ENCODE results near the gene MKS1.

GRCh38 chr17:58267347-58268324, 48.6 kb upstream of the MKS1 start:
- no peak for TF ChIP-seq ETV6 (conservative IDR thresholded peaks at IDR 0.05 in 1 of 2, IDR thresholded peaks at IDR 0.05 in 1 of 2; ENCODE audit: borderline replicate concordance in 1 of 2, low read depth in 1 of 2)
- TF ChIP-seq, protein P1, sequence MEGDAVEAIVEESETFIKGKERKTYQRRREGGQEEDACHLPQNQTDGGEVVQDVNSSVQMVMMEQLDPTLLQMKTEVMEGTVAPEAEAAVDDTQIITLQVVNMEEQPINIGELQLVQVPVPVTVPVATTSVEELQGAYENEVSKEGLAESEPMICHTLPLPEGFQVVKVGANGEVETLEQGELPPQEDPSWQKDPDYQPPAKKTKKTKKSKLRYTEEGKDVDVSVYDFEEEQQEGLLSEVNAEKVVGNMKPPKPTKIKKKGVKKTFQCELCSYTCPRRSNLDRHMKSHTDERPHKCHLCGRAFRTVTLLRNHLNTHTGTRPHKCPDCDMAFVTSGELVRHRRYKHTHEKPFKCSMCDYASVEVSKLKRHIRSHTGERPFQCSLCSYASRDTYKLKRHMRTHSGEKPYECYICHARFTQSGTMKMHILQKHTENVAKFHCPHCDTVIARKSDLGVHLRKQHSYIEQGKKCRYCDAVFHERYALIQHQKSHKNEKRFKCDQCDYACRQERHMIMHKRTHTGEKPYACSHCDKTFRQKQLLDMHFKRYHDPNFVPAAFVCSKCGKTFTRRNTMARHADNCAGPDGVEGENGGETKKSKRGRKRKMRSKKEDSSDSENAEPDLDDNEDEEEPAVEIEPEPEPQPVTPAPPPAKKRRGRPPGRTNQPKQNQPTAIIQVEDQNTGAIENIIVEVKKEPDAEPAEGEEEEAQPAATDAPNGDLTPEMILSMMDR (IDR thresholded peaks at IDR 0.05 in 2 of 3, conservative IDR thresholded peaks at IDR 0.05 in 1 of 3; ENCODE audit: control insufficient read depth in 2 of 3, extremely low read depth in 1 of 3, insufficient read depth in 1 of 3, low read depth in 3 of 3, low read length in 3 of 3) = no peak
- TF ChIP-seq, protein P2, sequence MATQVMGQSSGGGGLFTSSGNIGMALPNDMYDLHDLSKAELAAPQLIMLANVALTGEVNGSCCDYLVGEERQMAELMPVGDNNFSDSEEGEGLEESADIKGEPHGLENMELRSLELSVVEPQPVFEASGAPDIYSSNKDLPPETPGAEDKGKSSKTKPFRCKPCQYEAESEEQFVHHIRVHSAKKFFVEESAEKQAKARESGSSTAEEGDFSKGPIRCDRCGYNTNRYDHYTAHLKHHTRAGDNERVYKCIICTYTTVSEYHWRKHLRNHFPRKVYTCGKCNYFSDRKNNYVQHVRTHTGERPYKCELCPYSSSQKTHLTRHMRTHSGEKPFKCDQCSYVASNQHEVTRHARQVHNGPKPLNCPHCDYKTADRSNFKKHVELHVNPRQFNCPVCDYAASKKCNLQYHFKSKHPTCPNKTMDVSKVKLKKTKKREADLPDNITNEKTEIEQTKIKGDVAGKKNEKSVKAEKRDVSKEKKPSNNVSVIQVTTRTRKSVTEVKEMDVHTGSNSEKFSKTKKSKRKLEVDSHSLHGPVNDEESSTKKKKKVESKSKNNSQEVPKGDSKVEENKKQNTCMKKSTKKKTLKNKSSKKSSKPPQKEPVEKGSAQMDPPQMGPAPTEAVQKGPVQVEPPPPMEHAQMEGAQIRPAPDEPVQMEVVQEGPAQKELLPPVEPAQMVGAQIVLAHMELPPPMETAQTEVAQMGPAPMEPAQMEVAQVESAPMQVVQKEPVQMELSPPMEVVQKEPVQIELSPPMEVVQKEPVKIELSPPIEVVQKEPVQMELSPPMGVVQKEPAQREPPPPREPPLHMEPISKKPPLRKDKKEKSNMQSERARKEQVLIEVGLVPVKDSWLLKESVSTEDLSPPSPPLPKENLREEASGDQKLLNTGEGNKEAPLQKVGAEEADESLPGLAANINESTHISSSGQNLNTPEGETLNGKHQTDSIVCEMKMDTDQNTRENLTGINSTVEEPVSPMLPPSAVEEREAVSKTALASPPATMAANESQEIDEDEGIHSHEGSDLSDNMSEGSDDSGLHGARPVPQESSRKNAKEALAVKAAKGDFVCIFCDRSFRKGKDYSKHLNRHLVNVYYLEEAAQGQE (IDR thresholded peaks at IDR 0.05; ENCODE audit: low read depth, low read length) = no peak

Data from GM12878 (cell line).